ENCODE results near the gene MVP. TPM values are rescaled to one million over a fixed set of nuclear protein-coding genes. Genes with fewer than 3 reads are reported as not detected.
A peak's percentile ranks its signal among the peaks of the same experiment; 100 is the strongest.

The MVP gene
- total and polyA plus RNA-seq, 2 experiments from 2014 or later, result 121 to 146 TPM

DNA sequence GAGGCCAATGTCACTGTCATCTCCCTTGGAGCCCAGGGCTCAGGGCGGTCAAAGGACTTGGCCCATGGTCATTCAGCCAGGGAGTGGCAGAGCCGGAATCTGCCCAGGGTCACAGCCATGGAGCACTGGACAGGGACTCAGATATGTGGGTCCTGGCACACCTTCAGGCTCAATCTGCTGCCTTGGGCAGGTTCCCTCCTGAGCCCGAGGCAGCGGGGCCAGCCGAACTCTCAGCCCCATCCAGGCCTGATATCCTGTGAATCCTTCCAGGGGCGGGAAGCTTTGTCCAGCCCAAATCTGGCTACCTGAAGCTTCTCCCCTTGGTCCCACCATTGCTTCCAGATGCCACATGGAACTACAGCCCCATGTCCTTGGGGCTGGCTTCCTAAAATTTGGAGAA lies 54.9 kb downstream of the MVP start:
- Histone ChIP-seq H3K27me3 (peaks cover 21% of the 10 kb centered on the region), H3K9me2 (replicated peaks; ENCODE audit: insufficient read depth) (no peaks in the 10 kb centered on the region)
- 96% methylated on average over 6 of the region's 6 CpGs for WGBS (ENCODE audit: low lambda C conversion rate, missing lambda C conversion rate)

DNA sequence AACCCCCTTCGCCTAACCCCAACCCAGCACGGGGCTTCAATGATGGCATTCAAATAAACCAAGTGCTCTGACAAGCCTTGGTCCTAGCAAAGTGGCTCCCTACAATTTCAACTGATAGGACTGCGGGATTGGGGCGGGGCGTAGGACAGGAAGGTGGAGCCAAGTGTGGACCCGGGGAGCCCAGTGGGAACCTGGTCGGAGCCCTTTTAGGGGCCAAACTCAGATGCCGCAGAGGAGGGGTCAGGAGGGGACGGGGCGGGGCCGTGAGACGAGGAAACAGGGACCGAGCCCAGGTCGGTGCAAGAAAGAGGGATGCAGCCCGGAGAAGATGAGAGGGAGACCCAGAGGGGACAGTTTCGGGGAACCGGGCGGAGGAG lies 55.9 kb downstream of the MVP start:
- H4K20me1 ChIP-seq (ENCODE audit: insufficient read depth, poor library complexity, severe bottlenecking), result no peaks in the 10 kb centered on the region
- peaks cover 21% of the 10 kb centered on the region for H3K27me3 ChIP-seq
- H3K27ac ChIP-seq, result no peak overlapping the region
- no peak overlapping the region for H3K4me3 ChIP-seq
- DNase-seq (ENCODE audit: low spot score), result no peak
- no peaks in the 10 kb centered on the region for H3K4me1 ChIP-seq (ENCODE audit: insufficient read depth)
- no peak overlapping the region for H2AFZ ChIP-seq
- no peaks in the 10 kb centered on the region for H3K9me2 ChIP-seq (replicated peaks; ENCODE audit: insufficient read depth)
- TF ChIP-seq EZH2 (IDR thresholded peaks at IDR 0.05; ENCODE audit: borderline replicate concordance) (no peak), EZH2phosphoT487 (IDR thresholded peaks at IDR 0.05; ENCODE audit: low read depth, severe bottlenecking, unreplicated experiment) (no peak)
- TF ChIP-seq, protein P1, sequence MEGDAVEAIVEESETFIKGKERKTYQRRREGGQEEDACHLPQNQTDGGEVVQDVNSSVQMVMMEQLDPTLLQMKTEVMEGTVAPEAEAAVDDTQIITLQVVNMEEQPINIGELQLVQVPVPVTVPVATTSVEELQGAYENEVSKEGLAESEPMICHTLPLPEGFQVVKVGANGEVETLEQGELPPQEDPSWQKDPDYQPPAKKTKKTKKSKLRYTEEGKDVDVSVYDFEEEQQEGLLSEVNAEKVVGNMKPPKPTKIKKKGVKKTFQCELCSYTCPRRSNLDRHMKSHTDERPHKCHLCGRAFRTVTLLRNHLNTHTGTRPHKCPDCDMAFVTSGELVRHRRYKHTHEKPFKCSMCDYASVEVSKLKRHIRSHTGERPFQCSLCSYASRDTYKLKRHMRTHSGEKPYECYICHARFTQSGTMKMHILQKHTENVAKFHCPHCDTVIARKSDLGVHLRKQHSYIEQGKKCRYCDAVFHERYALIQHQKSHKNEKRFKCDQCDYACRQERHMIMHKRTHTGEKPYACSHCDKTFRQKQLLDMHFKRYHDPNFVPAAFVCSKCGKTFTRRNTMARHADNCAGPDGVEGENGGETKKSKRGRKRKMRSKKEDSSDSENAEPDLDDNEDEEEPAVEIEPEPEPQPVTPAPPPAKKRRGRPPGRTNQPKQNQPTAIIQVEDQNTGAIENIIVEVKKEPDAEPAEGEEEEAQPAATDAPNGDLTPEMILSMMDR (IDR thresholded peaks at IDR 0.05; ENCODE audit: poor library complexity), result no peak
- H3K79me2 ChIP-seq, result no peaks in the 10 kb centered on the region
- H3K4me2 ChIP-seq, result peak overlapping the region; percentile 68
- 38% methylated on average over 15 of the region's 18 CpGs for WGBS (ENCODE audit: low lambda C conversion rate, missing lambda C conversion rate)
- no peaks in the 10 kb centered on the region for H3K9me3 ChIP-seq (ENCODE audit: low read depth)
- no peaks in the 10 kb centered on the region for H3K36me3 ChIP-seq (replicated peaks; ENCODE audit: insufficient read depth, low read depth)

More for the DNA sequence above, 54.9 kb downstream of the MVP start:
- no peak overlapping the region for H2AFZ ChIP-seq
- no peak overlapping the region for H3K4me3 ChIP-seq
- no peaks in the 10 kb centered on the region for H3K9me3 ChIP-seq (ENCODE audit: low read depth)
- H3K36me3 ChIP-seq (replicated peaks; ENCODE audit: insufficient read depth, low read depth), result no peaks in the 10 kb centered on the region
- no peak overlapping the region for H3K27ac ChIP-seq
- TF ChIP-seq EZH2 (IDR thresholded peaks at IDR 0.05; ENCODE audit: borderline replicate concordance), result no peak
- TF ChIP-seq, protein P1 (IDR thresholded peaks at IDR 0.05; ENCODE audit: poor library complexity), result no peak
- no peak for TF ChIP-seq EZH2phosphoT487 (IDR thresholded peaks at IDR 0.05; ENCODE audit: low read depth, severe bottlenecking, unreplicated experiment)
- H4K20me1 ChIP-seq (ENCODE audit: insufficient read depth, poor library complexity, severe bottlenecking), result no peaks in the 10 kb centered on the region
- no peaks in the 10 kb centered on the region for H3K79me2 ChIP-seq
- no peak overlapping the region for H3K4me2 ChIP-seq
- no peak for DNase-seq (ENCODE audit: low spot score)
- no peaks in the 10 kb centered on the region for H3K4me1 ChIP-seq (ENCODE audit: insufficient read depth)

DNA sequence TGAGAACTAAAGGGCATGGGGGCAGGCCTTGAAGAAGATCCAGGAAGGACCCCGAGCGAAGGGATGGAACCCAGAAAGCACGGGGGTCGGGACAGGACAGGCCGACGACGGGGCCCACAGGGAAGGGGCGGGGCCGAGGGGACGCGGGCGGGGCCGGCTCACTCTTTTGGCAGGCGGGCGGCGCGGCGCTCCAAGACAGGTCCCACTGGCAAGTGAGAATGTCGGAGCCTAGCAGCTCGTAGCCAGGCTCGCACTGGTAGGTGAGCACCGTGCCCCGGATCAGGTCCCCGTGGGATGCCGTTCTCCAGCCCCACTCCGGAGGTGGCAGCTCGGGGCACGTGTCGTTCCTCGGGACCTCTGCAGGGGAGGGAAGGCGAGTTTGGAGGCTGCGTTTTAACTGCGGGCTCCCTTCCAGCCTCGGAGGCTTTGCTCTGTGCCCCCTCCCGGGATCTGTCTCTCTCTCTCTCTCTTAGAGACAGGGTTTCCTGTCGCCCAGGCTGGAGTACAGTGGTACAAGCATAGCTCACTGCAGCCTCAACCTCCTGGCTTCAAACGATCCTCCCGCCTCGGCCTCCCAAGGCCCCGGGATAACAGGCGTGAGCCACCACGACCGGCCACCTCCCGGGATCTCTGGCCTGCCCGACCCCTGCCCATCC lies 56.5 kb downstream of the MVP start:
- peaks cover 21% of the 10 kb centered on the region for H3K27me3 ChIP-seq
- no peaks in the 10 kb centered on the region for H3K4me1 ChIP-seq (ENCODE audit: insufficient read depth)
- TF ChIP-seq, protein P1 (IDR thresholded peaks at IDR 0.05; ENCODE audit: poor library complexity), result no peak
- TF ChIP-seq EZH2 (IDR thresholded peaks at IDR 0.05; ENCODE audit: borderline replicate concordance) (peak; percentile 59), EZH2phosphoT487 (IDR thresholded peaks at IDR 0.05; ENCODE audit: low read depth, severe bottlenecking, unreplicated experiment) (no peak)
- H3K79me2 ChIP-seq, result no peaks in the 10 kb centered on the region
- WGBS (ENCODE audit: low lambda C conversion rate, missing lambda C conversion rate), result 19% methylated on average over 38 of the region's 45 CpGs
- no peaks in the 10 kb centered on the region for H4K20me1 ChIP-seq (ENCODE audit: insufficient read depth, poor library complexity, severe bottlenecking)
- H3K4me2 ChIP-seq, result peak overlapping the region; percentile 68
- H3K9me2 ChIP-seq (replicated peaks; ENCODE audit: insufficient read depth), result no peaks in the 10 kb centered on the region
- DNase-seq (ENCODE audit: low spot score), result no peak
- no peaks in the 10 kb centered on the region for H3K9me3 ChIP-seq (ENCODE audit: low read depth)
- no peak overlapping the region for H2AFZ ChIP-seq
- no peak overlapping the region for H3K4me3 ChIP-seq
- no peak overlapping the region for H3K27ac ChIP-seq
- no peaks in the 10 kb centered on the region for H3K36me3 ChIP-seq (replicated peaks; ENCODE audit: insufficient read depth, low read depth)
